A549 (cell line): ENCODE measurements around the gene PTPN12. TPM values are rescaled to one million over a fixed set of nuclear protein-coding genes. Genes with fewer than 3 reads are reported as not detected.

Experiments used
- ATAC-seq, 2 experiments: fragments of 200-7000 bp in 1 of 2; fragments of >200 bp in 1 of 2; cut with Nextera tagmentation in 1 of 2; cut with Tn5 transposase in 1 of 2; 3 replicates each; pipeline versions ENCODE4 v1.8.0 to v1.9.1; 2018 to 2020; ENCODE audit warnings: mild to moderate bottlenecking in 1 of 2, moderate library complexity in 1 of 2
- CTCF ChIA-PET: fragments of 300-600 bp; sonication (Branson Sonifier 250); formaldehyde crosslinking; extraction: SDS; loops from one replicate; lab custom pipeline; 2021; ENCODE audit warnings: antibody characterized with exemption, inconsistent platforms; lab: Yijun Ruan, JAX
- POLR2A ChIA-PET: fragments of 350-600 bp; formaldehyde crosslinking; extraction: SDS; loops from one replicate; lab custom pipeline; 2021; ENCODE audit warnings: antibody characterized with exemption, inconsistent platforms; lab: Yijun Ruan, JAX
- DNase-seq, 2 experiments: peaks; one replicate each; pipeline versions ENCODE4 v3.0.0 to v3.0.0-alpha.2; 2011 to 2016; ENCODE audit warnings: low read depth in 1 of 2, low spot score in 1 of 2
- FAIRE-seq: peaks from 2 replicates; lab custom pipeline; 2011; peaks lifted over from hg19 to GRCh38; lab: Jason Lieb, UNC
- H3K27ac ChIP-seq, 2 experiments: fragments of >200 bp; sonication (Bioruptor Twin); formaldehyde crosslinking; 3 replicates each; pipeline ENCODE4 v1.5.1; 2016 to 2017
- H3K4me1 ChIP-seq: fragments of >200 bp; sonication (Bioruptor Twin); formaldehyde crosslinking; 3 replicates; pipeline ENCODE4 v1.6.1; 2016
- H3K4me2 ChIP-seq: fragments of >200 bp; sonication (Bioruptor Twin); formaldehyde crosslinking; 3 replicates; pipeline ENCODE4 v1.6.1; 2016
- H3K4me3 ChIP-seq: fragments of >200 bp; sonication (Bioruptor Twin); formaldehyde crosslinking; 3 replicates; pipeline ENCODE4 v1.5.1; 2016
- H3K9me3 ChIP-seq: fragments of >200 bp; sonication (Bioruptor Twin); formaldehyde crosslinking; 3 replicates; pipeline ENCODE4 v1.6.1; 2016
- BHLHE40 ChIP-seq: IDR thresholded peaks from 2 replicates; pipeline ENCODE4 v1.6.1; 2012; ENCODE audit warnings: low read depth, low read length, inconsistent platforms
- CBX2 ChIP-seq: fragments of 200-600 bp; sonication (generic); IDR thresholded peaks from 2 replicates; pipeline ENCODE4 v1.6.1; 2016; ENCODE audit warnings: low read depth, mild to moderate bottlenecking, borderline replicate concordance
- CHD2 ChIP-seq: fragments of 150-350 bp; IDR thresholded peaks from 2 replicates; pipeline ENCODE4 v1.6.1; 2014; ENCODE audit warnings: low read length; ENCODE audit not compliant: partially characterized antibody
- EHMT2 ChIP-seq: fragments of 200-600 bp; sonication (generic); IDR thresholded peaks from 2 replicates; pipeline ENCODE4 v1.6.1; 2016; ENCODE audit warnings: antibody characterized with exemption, low read depth, mild to moderate bottlenecking, moderate library complexity
- EP300 ChIP-seq, 2 experiments: fragments of >200 bp; sonication (Bioruptor Twin); formaldehyde crosslinking; IDR thresholded peaks; 2 replicates in 1 of 2; 3 replicates in 1 of 2; pipeline ENCODE4 v1.6.1; 2016 to 2017
- FOSL2 ChIP-seq, 2 experiments: fragments of 450-650 bp in 1 of 2; fragments of >200 bp in 1 of 2; sonication (Bioruptor Twin) in 1 of 2; formaldehyde crosslinking; IDR thresholded peaks; 2 replicates each; pipeline versions ENCODE4 v1.5.0 to v1.6.1; 2016 to 2020; ENCODE audit warnings: mild to moderate bottlenecking in 1 of 2, moderate library complexity in 1 of 2
- FOXS1 ChIP-seq: fragments of 250-450 bp; sonication (Bioruptor Pico); IDR thresholded peaks from 2 replicates; pipeline ENCODE4 v1.5.0; 2020; ENCODE audit warnings: mild to moderate bottlenecking, moderate library complexity
- GATA3 ChIP-seq: IDR thresholded peaks from 2 replicates; pipeline ENCODE4 v1.6.1; 2012; ENCODE audit warnings: borderline replicate concordance
- HDAC2 ChIP-seq: fragments of 200-600 bp; sonication (generic); IDR thresholded peaks from 2 replicates; pipeline ENCODE4 v1.6.1; 2016
- HEYL ChIP-seq: fragments of 250-450 bp; sonication (Bioruptor Pico); IDR thresholded peaks from 2 replicates; pipeline ENCODE4 v1.8.0; 2021; ENCODE audit warnings: mild to moderate bottlenecking, moderate library complexity
- HOXA7 ChIP-seq: fragments of 250-450 bp; sonication (Bioruptor Pico); IDR thresholded peaks from 2 replicates; pipeline ENCODE4 v1.5.0; 2020; ENCODE audit warnings: mild to moderate bottlenecking, moderate library complexity
- HOXB5 ChIP-seq: fragments of 250-450 bp; sonication (Bioruptor Pico); IDR thresholded peaks from 2 replicates; pipeline ENCODE4 v1.5.0; 2020; ENCODE audit warnings: mild to moderate bottlenecking, moderate library complexity
- JUN ChIP-seq, 2 experiments: fragments of >200 bp; sonication (Bioruptor Twin); formaldehyde crosslinking; IDR thresholded peaks; 2 replicates in 1 of 2; 3 replicates in 1 of 2; pipeline ENCODE4 v1.6.1; 2016 to 2017
- KDM1A ChIP-seq: fragments of 200-600 bp; sonication (generic); IDR thresholded peaks from 2 replicates; pipeline ENCODE4 v1.6.1; 2016; ENCODE audit warnings: low read depth, mild to moderate bottlenecking
- MAFK ChIP-seq: fragments of 450-650 bp; IDR thresholded peaks from 2 replicates; pipeline ENCODE4 v1.6.1; 2014; ENCODE audit not compliant: partially characterized antibody
- MYC ChIP-seq: IDR thresholded peaks from 2 replicates; pipeline ENCODE4 v1.6.1; 2012; ENCODE audit warnings: mild to moderate bottlenecking, inconsistent platforms, low read length, improper control_type of control experiment, borderline replicate concordance
- NFE2L2 ChIP-seq: fragments of 150-350 bp; conservative IDR thresholded peaks from 2 replicates; pipeline ENCODE4 v1.6.1; 2014; ENCODE audit warnings: low read length
- PHF8 ChIP-seq: fragments of 200-600 bp; sonication (generic); IDR thresholded peaks from 2 replicates; pipeline ENCODE4 v1.6.1; 2016; ENCODE audit warnings: low read depth, mild to moderate bottlenecking, antibody characterized with exemption, moderate library complexity, borderline replicate concordance
- POLR2A ChIP-seq: IDR thresholded peaks from 2 replicates; pipeline ENCODE4 v1.6.1; 2012; ENCODE audit warnings: mild to moderate bottlenecking, low read length
- RCOR1 ChIP-seq: fragments of 150-350 bp; IDR thresholded peaks from 2 replicates; pipeline ENCODE4 v1.6.1; 2014; ENCODE audit warnings: antibody characterized with exemption, low read length, low read depth
- RFX5 ChIP-seq: fragments of 450-650 bp; IDR thresholded peaks from 2 replicates; pipeline ENCODE4 v1.7.1; 2014; ENCODE audit warnings: antibody characterized with exemption, mild to moderate bottlenecking, moderate library complexity
- SREBF2 ChIP-seq: fragments of 450-650 bp; IDR thresholded peaks from 2 replicates; pipeline ENCODE4 v1.6.1; 2014; ENCODE audit warnings: mild to moderate bottlenecking, moderate library complexity
- TFCP2L1 ChIP-seq: fragments of 250-450 bp; sonication (Bioruptor Pico); IDR thresholded peaks from 2 replicates; pipeline ENCODE4 v1.5.0; 2021; ENCODE audit warnings: mild to moderate bottlenecking
- TP53 ChIP-seq: fragments of 250-450 bp; sonication (Bioruptor Pico); IDR thresholded peaks from 2 replicates; pipeline ENCODE4 v1.5.0; 2021; ENCODE audit warnings: mild to moderate bottlenecking, moderate library complexity
- ZFP36 ChIP-seq: fragments of 450-650 bp; IDR thresholded peaks from 2 replicates; pipeline ENCODE4 v1.6.1; 2014; ENCODE audit warnings: borderline replicate concordance; ENCODE audit not compliant: partially characterized antibody
- WGBS: methylation state at CpG from one replicate; pipeline ENCODE4 v1.1.6; 2017; ENCODE audit errors: missing lambda C conversion rate; 5-methylcytosine and 5-hydroxymethylcytosine counted together
- polyA plus RNA-seq, 4 experiments: library from polyadenylated mRNA; depleted of rRNA in 3 of 4; stranded (reverse); fragments of >200 nt; fragmentation: RNase III in 1 of 4; extraction: RNeasy Plus Mini Kit Qiagen cat#74134 plus additional on column Dnase treatment in 1 of 4; gene quantifications; 2 replicates in 3 of 4; 3 replicates in 1 of 4; pipeline ENCODE4 v1.2.3, GENCODE V29; 2011 to 2017
- TF ChIP-seq, protein P1 (sequence below): fragments of 200-600 bp; sonication (generic); IDR thresholded peaks from 2 replicates; pipeline ENCODE4 v1.6.1; 2016; ENCODE audit warnings: antibody characterized with exemption, mild to moderate bottlenecking, moderate library complexity
- TF ChIP-seq, protein P2 (sequence below): IDR thresholded peaks from 2 replicates; pipeline ENCODE4 v1.6.1; 2012
- TF ChIP-seq, protein P3 (sequence below): IDR thresholded peaks from 2 replicates; pipeline ENCODE4 v1.6.1; 2012
- TF ChIP-seq, protein P4 (sequence below): fragments of >200 bp; sonication (Bioruptor Twin); formaldehyde crosslinking; IDR thresholded peaks from 3 replicates; pipeline ENCODE4 v1.5.1; 2016
- TF ChIP-seq, protein P5 (sequence below): IDR thresholded peaks from 2 replicates; pipeline ENCODE4 v1.6.1; 2012; ENCODE audit warnings: low read depth, borderline replicate concordance
- TF ChIP-seq, protein P6 (sequence below): fragments of >200 bp; sonication (Bioruptor Twin); formaldehyde crosslinking; IDR thresholded peaks from 3 replicates; pipeline ENCODE4 v1.6.1; 2016
- TF ChIP-seq, protein P7 (sequence below): fragments of 450-650 bp; IDR thresholded peaks from 2 replicates; pipeline ENCODE4 v1.6.1; 2014; ENCODE audit warnings: antibody characterized with exemption

The PTPN12 gene
- polyA plus RNA-seq, 2 of the 4 experiments (the other 2 are of a cell fraction): 76.3 to 105 TPM

DNA sequence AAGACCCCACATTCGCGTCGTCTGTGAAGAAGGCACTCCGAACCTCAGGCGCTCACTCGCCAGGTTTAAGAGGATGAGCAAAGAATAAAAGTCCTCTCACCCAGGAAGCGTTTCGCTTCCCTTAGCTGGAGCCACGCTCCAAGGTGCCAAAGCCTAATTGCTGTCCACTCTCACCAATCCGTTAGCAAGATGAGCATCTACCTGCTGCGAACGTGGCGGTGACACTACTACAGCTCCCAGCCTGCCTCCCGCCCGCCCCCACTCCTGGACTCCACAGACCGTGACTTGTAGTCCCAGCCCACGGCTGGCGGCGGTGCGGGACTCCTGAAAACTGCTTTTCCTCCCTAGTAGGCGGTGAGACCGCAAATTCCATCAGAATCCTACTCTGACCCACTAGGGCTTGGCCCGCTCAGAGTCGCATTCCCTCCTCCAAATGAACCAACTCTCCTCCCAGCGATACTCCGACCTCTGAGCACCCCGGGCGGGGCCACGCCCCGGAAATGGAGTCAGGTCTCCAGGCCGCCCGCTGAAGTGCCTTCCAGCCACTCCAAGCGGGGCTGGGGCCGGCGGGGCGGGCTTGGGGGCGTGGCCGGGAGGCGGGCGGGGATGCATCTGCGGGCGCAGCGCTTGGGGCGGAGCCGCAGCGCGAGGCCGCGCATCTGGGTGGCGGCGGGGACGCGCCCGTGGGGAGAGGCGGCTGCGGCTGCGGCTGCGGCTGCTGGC lies 521 bp upstream of the PTPN12 start:
- ATAC-seq: peak; percentile 82 to 90
- Histone ChIP-seq H3K9me3 (no peaks in the 10 kb centered on the region), H3K27ac (peak overlapping the region; percentile 100), H3K4me3 (peak overlapping the region; percentile 96), H3K4me1 (peaks cover 21% of the 10 kb centered on the region), H3K4me2 (peak overlapping the region; percentile 70)
- no peak for FAIRE-seq
- POLR2A ChIA-PET: interaction anchor here (0.5 to 2.2 kb wide), 25 partner anchors 8 to 223 kb away, joined by 3 to 22 read pairs (median 4); partner anchors contain the start of gene GSAP
- CTCF ChIA-PET: interaction anchor here (0.9 to 1.3 kb wide), 6 partner anchors 12 to 223 kb away, joined by 3 to 4 read pairs (median 3); no protein-coding TSS in a partner anchor
- 4% methylated on average over 23 of the region's 58 CpGs for WGBS
- peak; percentile 95 to 98 for DNase-seq
- no peak for TF ChIP-seq HDAC2
- TF ChIP-seq, protein P1, sequence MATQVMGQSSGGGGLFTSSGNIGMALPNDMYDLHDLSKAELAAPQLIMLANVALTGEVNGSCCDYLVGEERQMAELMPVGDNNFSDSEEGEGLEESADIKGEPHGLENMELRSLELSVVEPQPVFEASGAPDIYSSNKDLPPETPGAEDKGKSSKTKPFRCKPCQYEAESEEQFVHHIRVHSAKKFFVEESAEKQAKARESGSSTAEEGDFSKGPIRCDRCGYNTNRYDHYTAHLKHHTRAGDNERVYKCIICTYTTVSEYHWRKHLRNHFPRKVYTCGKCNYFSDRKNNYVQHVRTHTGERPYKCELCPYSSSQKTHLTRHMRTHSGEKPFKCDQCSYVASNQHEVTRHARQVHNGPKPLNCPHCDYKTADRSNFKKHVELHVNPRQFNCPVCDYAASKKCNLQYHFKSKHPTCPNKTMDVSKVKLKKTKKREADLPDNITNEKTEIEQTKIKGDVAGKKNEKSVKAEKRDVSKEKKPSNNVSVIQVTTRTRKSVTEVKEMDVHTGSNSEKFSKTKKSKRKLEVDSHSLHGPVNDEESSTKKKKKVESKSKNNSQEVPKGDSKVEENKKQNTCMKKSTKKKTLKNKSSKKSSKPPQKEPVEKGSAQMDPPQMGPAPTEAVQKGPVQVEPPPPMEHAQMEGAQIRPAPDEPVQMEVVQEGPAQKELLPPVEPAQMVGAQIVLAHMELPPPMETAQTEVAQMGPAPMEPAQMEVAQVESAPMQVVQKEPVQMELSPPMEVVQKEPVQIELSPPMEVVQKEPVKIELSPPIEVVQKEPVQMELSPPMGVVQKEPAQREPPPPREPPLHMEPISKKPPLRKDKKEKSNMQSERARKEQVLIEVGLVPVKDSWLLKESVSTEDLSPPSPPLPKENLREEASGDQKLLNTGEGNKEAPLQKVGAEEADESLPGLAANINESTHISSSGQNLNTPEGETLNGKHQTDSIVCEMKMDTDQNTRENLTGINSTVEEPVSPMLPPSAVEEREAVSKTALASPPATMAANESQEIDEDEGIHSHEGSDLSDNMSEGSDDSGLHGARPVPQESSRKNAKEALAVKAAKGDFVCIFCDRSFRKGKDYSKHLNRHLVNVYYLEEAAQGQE: no peak
- TF ChIP-seq FOSL2 (IDR thresholded peaks at IDR 0.05): no peak
- TF ChIP-seq FOSL2 (CRISPR knock-in tag; IDR thresholded peaks at IDR 0.05): no peak
- TF ChIP-seq, protein P2, sequence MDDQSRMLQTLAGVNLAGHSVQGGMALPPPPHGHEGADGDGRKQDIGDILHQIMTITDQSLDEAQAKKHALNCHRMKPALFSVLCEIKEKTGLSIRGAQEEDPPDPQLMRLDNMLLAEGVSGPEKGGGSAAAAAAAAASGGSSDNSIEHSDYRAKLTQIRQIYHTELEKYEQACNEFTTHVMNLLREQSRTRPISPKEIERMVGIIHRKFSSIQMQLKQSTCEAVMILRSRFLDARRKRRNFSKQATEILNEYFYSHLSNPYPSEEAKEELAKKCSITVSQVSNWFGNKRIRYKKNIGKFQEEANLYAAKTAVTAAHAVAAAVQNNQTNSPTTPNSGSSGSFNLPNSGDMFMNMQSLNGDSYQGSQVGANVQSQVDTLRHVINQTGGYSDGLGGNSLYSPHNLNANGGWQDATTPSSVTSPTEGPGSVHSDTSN: no peak
- no peak for TF ChIP-seq CHD2
- no peak for TF ChIP-seq RCOR1
- TF ChIP-seq EHMT2: no peak
- peak; percentile 82 for TF ChIP-seq PHF8
- peak; percentile 79 for TF ChIP-seq TP53 (CRISPR knock-in tag)
- no peak for TF ChIP-seq FOXS1 (CRISPR knock-in tag)
- TF ChIP-seq SREBF2: no peak
- no peak for TF ChIP-seq EP300 (IDR thresholded peaks at IDR 0.05)
- TF ChIP-seq HEYL (CRISPR knock-in tag): no peak
- TF ChIP-seq MYC: 0 out of 2 replicates have a peak, but pooled peaks have one; percentile 14
- no peak for TF ChIP-seq BHLHE40
- no peak for TF ChIP-seq TFCP2L1 (CRISPR knock-in tag)
- peak; percentile 78 to 82 for TF ChIP-seq JUN (IDR thresholded peaks at IDR 0.05)
- no peak for TF ChIP-seq KDM1A
- TF ChIP-seq NFE2L2: no peak
- no peak for TF ChIP-seq ZFP36
- TF ChIP-seq HOXB5 (CRISPR knock-in tag): no peak
- TF ChIP-seq, protein P3, sequence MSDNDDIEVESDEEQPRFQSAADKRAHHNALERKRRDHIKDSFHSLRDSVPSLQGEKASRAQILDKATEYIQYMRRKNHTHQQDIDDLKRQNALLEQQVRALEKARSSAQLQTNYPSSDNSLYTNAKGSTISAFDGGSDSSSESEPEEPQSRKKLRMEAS: peak; percentile 41; the same call in 1 of the 2 replicates
- no peak for TF ChIP-seq MAFK
- no peak for TF ChIP-seq CBX2
- no peak for TF ChIP-seq HOXA7
- TF ChIP-seq, protein P4, sequence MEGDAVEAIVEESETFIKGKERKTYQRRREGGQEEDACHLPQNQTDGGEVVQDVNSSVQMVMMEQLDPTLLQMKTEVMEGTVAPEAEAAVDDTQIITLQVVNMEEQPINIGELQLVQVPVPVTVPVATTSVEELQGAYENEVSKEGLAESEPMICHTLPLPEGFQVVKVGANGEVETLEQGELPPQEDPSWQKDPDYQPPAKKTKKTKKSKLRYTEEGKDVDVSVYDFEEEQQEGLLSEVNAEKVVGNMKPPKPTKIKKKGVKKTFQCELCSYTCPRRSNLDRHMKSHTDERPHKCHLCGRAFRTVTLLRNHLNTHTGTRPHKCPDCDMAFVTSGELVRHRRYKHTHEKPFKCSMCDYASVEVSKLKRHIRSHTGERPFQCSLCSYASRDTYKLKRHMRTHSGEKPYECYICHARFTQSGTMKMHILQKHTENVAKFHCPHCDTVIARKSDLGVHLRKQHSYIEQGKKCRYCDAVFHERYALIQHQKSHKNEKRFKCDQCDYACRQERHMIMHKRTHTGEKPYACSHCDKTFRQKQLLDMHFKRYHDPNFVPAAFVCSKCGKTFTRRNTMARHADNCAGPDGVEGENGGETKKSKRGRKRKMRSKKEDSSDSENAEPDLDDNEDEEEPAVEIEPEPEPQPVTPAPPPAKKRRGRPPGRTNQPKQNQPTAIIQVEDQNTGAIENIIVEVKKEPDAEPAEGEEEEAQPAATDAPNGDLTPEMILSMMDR: no peak
- TF ChIP-seq RFX5: no peak
- TF ChIP-seq, protein P5, sequence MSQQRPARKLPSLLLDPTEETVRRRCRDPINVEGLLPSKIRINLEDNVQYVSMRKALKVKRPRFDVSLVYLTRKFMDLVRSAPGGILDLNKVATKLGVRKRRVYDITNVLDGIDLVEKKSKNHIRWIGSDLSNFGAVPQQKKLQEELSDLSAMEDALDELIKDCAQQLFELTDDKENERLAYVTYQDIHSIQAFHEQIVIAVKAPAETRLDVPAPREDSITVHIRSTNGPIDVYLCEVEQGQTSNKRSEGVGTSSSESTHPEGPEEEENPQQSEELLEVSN: 0 out of 2 replicates have a peak, but pooled peaks have one; percentile 30
- peak; percentile 95 for TF ChIP-seq POLR2A
- no peak for TF ChIP-seq GATA3
- TF ChIP-seq, protein P6, sequence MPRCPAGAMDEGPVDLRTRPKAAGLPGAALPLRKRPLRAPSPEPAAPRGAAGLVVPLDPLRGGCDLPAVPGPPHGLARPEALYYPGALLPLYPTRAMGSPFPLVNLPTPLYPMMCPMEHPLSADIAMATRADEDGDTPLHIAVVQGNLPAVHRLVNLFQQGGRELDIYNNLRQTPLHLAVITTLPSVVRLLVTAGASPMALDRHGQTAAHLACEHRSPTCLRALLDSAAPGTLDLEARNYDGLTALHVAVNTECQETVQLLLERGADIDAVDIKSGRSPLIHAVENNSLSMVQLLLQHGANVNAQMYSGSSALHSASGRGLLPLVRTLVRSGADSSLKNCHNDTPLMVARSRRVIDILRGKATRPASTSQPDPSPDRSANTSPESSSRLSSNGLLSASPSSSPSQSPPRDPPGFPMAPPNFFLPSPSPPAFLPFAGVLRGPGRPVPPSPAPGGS: peak; percentile 90
- TF ChIP-seq, protein P7, sequence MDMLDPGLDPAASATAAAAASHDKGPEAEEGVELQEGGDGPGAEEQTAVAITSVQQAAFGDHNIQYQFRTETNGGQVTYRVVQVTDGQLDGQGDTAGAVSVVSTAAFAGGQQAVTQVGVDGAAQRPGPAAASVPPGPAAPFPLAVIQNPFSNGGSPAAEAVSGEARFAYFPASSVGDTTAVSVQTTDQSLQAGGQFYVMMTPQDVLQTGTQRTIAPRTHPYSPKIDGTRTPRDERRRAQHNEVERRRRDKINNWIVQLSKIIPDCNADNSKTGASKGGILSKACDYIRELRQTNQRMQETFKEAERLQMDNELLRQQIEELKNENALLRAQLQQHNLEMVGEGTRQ: no peak
